Peyer's patch (tissue), 4 donors: ENCODE data around the gene EPHB4. TPM values are rescaled to one million over a fixed set of nuclear protein-coding genes. Genes with fewer than 3 reads are reported as not detected.

Experiments
- small RNA-seq, 2 donors: library from RNA; depleted of rRNA; stranded (forward); fragments of <200 nt; gene quantifications; one replicate each; pipeline ENCODE3, GENCODE V24; 2016
- total RNA-seq, 4 donors: library from RNA; depleted of rRNA; stranded (reverse); fragments of >200 nt; gene quantifications; one replicate each; pipeline ENCODE4 v1.1.0, GENCODE V29; 2016

The EPHB4 gene
- total RNA-seq, 4 donors from 2014 or later, result 10.3 to 48.7 (median 31.7) TPM

Small RNA genes lying within 50 kb of the gene (small RNA-seq; reads per million reads assigned to genes)
- gene RN7SL750P, result 0 reads per million in 2 donors

Other genes with a start within 250 kb of the EPHB4 start
- 100 to 1,000 TPM in 3 of 4 donors, 10 to 100 TPM in 1; 76.7 to 232 (median 156) TPM for gene LRCH4, start 241.4 kb downstream of the EPHB4 start, total RNA-seq
- gene FBXO24, start 241.2 kb downstream of the EPHB4 start, total RNA-seq, result 1 to 10 TPM in 2 of 4 donors, not detected in 2; 1.1 to 2.8 TPM
- 10 to 100 TPM in 2 of 4 donors, 1 to 10 TPM in 2; 1.8 to 53.6 (median 9.8) TPM for gene PCOLCE, start 225.2 kb downstream of the EPHB4 start, total RNA-seq
- gene MOSPD3, start 215.0 kb downstream of the EPHB4 start, total RNA-seq, result 10 to 100 TPM in 1 of 4 donors, 1 to 10 TPM in 3; 5.0 to 14.2 (median 7.3) TPM
- gene TFR2, start 186.0 kb downstream of the EPHB4 start, total RNA-seq, result 1 to 10 TPM in 2 of 4 donors, not detected in 2; 1.6 to 2.5 TPM
- not detected for gene ACTL6B, start 171.1 kb downstream of the EPHB4 start, total RNA-seq
- 100 to 1,000 TPM; 123 to 236 (median 172) TPM for gene GNB2, start 153.8 kb downstream of the EPHB4 start, total RNA-seq
- 100 to 1,000 TPM in 1 of 4 donors, 10 to 100 TPM in 3; 41.3 to 126 (median 72.9) TPM for gene GIGYF1, start 133.3 kb downstream of the EPHB4 start, total RNA-seq
- gene POP7, start 121.4 kb downstream of the EPHB4 start, total RNA-seq, result 10 to 100 TPM; 23.9 to 38.1 (median 29.7) TPM
- gene EPO, start 107.1 kb downstream of the EPHB4 start, total RNA-seq, result not detected
- gene ZAN, start 93.9 kb downstream of the EPHB4 start, total RNA-seq, result not detected
- gene SLC12A9, start 25.2 kb upstream of the EPHB4 start, total RNA-seq, result 10 to 100 TPM; 24.8 to 51.1 (median 28.2) TPM
- 10 to 100 TPM in 3 of 4 donors, 1 to 10 TPM in 1; 8.8 to 22.3 (median 15.4) TPM for gene TRIP6, start 39.9 kb upstream of the EPHB4 start, total RNA-seq
- gene SRRT, start 47.6 kb upstream of the EPHB4 start, total RNA-seq, result 100 to 1,000 TPM in 2 of 4 donors, 10 to 100 TPM in 2; 60.9 to 272 (median 113) TPM
- gene UFSP1, start 62.2 kb upstream of the EPHB4 start, total RNA-seq, result 1 to 10 TPM; 4.1 to 7.0 (median 5.2) TPM
- gene ACHE, start 68.4 kb upstream of the EPHB4 start, total RNA-seq, result 10 to 100 TPM in 3 of 4 donors, 1 to 10 TPM in 1; 3.3 to 35.4 (median 25.3) TPM
- 100 to 1,000 TPM in 3 of 4 donors, 10 to 100 TPM in 1; 85.8 to 694 (median 395) TPM for gene MUC3A, start 122.0 kb upstream of the EPHB4 start, total RNA-seq
- 10 to 100 TPM in 2 of 4 donors, 1 to 10 TPM in 2; 4.8 to 31.8 (median 9.0) TPM for gene MUC12, start 142.0 kb upstream of the EPHB4 start, total RNA-seq
- gene MUC17, start 192.6 kb upstream of the EPHB4 start, total RNA-seq, result 1,000 to 10,000 TPM in 1 of 4 donors, 100 to 1,000 TPM in 2, 10 to 100 TPM in 1; 64.4 to 1,011 (median 801) TPM